Stomach smooth muscle (tissue), 2 donors: Measurements from ENCODE around the gene TMEM120B.

Experiments used
- H3K27ac ChIP-seq: one replicate; pipeline ENCODE4 v1.7.0; 2013; ENCODE audit warnings: mild to moderate bottlenecking, low read length, inconsistent platforms
- H3K27me3 ChIP-seq, 2 donors: one replicate each; pipeline ENCODE4 v1.7.0; 2013; ENCODE audit warnings: low read length in 2 of 2; ENCODE audit not compliant: insufficient read depth in 2 of 2, control insufficient read depth in 1 of 2
- H3K36me3 ChIP-seq, 2 donors: one replicate each; pipeline ENCODE4 v1.7.0; 2013; ENCODE audit warnings: low read length in 2 of 2; ENCODE audit not compliant: control insufficient read depth in 2 of 2, insufficient read depth in 2 of 2
- H3K4me1 ChIP-seq: one replicate; pipeline ENCODE4 v1.7.0; 2013; ENCODE audit warnings: low read length; ENCODE audit not compliant: control insufficient read depth, insufficient read depth
- H3K4me3 ChIP-seq, 2 donors: one replicate each; pipeline ENCODE4 v1.7.0; 2013; ENCODE audit warnings: low read length in 2 of 2
- H3K9ac ChIP-seq, 2 donors: one replicate each; pipeline ENCODE4 v1.7.0; 2013; ENCODE audit warnings: low read length in 2 of 2, mild to moderate bottlenecking in 1 of 2
- H3K9me3 ChIP-seq, 2 donors: one replicate each; pipeline ENCODE4 v1.7.0; 2013; ENCODE audit warnings: low read length in 2 of 2; ENCODE audit not compliant: control insufficient read depth in 2 of 2
- donor health status: healthy.
- donor health status: Pancreatic carcinoma.

Gene TMEM120B

DNA sequence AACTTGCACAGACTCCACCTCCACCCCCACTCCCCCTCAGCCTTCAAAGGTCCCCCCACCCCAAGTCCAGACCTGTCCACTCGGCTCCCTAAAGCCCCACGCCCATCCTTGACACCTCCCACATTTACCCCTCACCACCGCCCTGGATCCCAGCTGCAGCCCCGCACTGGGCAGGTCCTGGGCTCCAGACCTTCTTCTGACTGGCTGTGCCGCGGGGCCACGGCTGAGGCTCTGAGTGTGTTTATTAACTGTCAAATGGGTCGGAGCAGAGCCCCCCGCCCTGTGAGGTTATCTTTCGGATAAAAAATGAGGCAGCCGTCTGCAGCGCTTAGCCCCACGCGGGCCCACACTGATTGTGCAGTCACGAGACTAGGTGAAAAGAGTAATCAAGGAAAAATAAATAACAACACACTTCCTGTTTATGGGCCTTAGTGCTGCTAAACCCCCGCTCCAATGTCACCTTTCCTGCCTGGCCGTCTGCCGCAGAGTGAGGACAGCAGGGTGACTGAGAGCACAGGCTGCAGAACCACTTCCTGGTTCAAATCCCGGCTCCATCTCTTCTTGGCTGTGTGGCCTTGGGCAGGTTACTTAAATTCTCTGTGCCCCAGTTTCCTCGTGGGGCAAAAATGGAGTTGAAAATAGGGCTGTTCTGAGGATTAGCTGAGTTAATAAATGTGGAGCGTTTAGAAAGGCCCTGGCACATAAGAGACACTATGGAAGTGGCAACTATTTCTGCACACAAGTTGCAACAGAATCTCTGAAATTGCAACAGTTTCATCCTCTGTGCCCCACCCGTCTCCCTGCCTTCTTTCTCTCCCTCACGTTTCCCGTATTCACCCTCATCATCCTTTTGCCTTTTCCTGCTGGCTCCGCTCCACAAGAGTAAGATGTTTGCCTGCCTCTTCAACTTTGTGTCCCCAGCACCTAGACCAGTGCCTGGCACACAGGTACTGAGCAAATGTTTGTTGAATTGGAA is 100.7 kb downstream of the TMEM120B start:
- Histone ChIP-seq H3K4me1 (peaks cover 36% of the 10 kb centered on the region), H3K9ac (no peak overlapping the region), H3K36me3 (peaks cover 30 to 51% of the 10 kb centered on the region in 2 donors), H3K27me3 (no peaks in the 10 kb centered on the region), H3K4me3 (peak overlapping the region; percentile 77 to 89), H3K9me3 (no peaks in the 10 kb centered on the region), H3K27ac (no peak overlapping the region)

DNA sequence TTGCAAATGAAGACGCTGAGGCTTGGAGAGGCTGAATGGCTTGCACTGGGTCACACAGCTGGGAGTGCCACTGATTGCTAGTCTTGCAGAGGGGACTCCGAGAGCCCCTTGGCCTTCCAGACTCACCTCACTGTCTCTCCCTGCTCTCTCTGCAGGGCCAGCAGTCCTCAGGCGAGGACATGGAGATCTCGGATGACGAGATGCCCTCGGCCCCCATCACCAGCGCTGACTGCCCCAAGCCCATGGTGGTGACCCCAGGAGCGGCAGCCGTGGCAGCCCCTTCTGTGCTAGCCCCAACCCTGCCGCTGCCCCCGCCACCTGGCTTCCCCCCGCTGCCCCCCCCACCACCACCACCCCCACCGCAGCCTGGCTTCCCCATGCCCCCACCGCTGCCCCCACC is 101.4 kb downstream of the TMEM120B start:
- Histone ChIP-seq H3K4me1 (peaks cover 35% of the 10 kb centered on the region), H3K27me3 (no peaks in the 10 kb centered on the region), H3K4me3 (no peak overlapping the region), H3K27ac (no peak overlapping the region), H3K9me3 (no peaks in the 10 kb centered on the region), H3K9ac (no peak overlapping the region), H3K36me3 (peaks cover 30 to 47% of the 10 kb centered on the region in 2 donors)

DNA sequence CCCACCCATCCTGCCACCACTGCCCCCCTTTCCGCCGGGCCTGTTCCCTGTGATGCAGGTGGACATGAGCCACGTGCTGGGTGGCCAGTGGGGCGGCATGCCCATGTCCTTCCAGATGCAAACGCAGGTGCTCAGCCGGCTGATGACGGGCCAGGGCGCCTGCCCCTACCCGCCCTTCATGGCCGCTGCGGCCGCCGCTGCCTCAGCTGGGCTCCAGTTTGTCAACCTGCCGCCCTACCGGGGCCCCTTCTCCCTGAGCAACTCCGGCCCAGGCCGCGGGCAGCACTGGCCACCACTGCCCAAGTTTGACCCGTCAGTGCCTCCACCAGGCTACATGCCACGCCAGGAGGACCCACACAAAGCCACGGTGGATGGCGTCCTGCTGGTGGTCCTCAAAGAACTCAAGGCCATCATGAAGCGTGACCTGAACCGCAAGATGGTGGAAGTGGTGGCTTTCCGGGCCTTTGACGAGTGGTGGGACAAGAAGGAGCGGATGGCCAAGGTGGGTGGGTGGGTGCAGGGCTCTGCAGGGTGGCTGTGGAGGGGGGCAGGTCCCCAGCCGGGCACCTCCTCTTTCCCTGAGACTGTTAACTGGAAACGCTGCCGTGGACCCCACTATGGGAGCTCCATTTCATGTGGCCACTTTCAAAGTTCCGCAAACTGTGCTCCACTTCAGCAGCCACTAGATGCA is 102.0 kb downstream of the TMEM120B start:
- Histone ChIP-seq H3K36me3 (peaks cover 30 to 46% of the 10 kb centered on the region in 2 donors), H3K4me3 (no peak overlapping the region), H3K27ac (no peak overlapping the region)

DNA sequence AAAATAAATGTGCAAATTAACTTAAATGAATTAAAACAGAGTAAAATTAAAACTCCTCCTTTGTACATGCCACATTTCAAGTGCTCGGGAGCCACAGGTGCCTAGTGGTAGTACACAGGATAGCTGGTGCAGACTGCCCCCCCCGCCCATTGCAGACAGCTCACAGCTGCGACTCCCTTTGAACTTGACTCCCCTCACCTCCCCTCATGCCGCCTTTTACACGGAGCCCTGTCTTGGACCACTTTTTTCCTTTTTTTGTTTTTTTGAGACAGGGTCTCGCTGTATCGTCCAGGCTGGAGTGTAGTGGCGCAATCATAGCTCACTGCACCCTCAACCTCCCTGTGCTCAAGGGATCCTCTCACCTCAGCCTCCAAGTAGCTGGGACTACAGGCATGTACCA is 102.7 kb downstream of the TMEM120B start:
- Histone ChIP-seq H3K9ac (no peak overlapping the region), H3K27me3 (no peaks in the 10 kb centered on the region), H3K9me3 (no peaks in the 10 kb centered on the region), H3K27ac (no peak overlapping the region), H3K36me3 (peaks cover 37 to 46% of the 10 kb centered on the region in 2 donors), H3K4me1 (peaks cover 35% of the 10 kb centered on the region), H3K4me3 (no peak overlapping the region)

More for the DNA sequence above, 102.0 kb downstream of the TMEM120B start:
- Histone ChIP-seq H3K4me1 (peaks cover 35% of the 10 kb centered on the region), H3K27me3 (no peaks in the 10 kb centered on the region), H3K9me3 (no peaks in the 10 kb centered on the region), H3K9ac (no peak overlapping the region)

DNA sequence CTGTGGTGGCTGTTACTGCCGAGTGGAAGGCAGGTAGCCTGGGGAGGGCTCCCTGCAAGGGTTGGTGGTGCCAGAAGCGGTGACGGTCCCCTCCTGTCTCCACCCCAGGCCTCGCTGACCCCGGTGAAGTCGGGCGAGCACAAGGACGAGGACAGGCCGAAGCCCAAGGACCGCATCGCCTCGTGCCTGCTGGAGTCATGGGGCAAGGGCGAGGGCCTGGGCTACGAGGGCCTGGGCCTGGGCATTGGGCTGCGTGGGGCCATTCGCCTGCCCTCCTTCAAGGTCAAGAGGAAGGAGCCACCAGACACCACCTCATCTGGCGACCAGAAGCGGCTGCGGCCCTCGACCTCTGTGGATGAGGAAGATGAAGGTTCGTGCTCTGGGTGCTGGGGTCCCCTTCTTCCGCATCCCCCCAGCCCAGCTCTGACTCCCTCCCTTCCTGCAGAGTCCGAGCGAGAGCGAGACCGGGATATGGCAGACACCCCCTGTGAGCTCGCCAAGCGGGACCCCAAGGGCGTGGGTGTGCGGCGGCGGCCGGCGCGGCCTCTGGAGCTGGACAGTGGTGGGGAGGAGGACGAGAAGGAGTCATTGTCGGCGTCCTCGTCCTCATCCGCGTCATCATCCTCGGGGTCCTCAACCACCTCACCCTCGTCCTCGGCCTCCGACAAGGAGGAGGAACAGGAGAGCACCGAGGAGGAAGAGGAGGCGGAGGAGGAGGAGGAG is 104.5 kb downstream of the TMEM120B start:
- Histone ChIP-seq H3K27ac (no peak overlapping the region), H3K9me3 (no peaks in the 10 kb centered on the region), H3K36me3 (peaks cover 39 to 43% of the 10 kb centered on the region in 2 donors), H3K4me3 (no peak overlapping the region), H3K27me3 (no peaks in the 10 kb centered on the region), H3K9ac (no peak overlapping the region), H3K4me1 (peaks cover 16% of the 10 kb centered on the region)

DNA sequence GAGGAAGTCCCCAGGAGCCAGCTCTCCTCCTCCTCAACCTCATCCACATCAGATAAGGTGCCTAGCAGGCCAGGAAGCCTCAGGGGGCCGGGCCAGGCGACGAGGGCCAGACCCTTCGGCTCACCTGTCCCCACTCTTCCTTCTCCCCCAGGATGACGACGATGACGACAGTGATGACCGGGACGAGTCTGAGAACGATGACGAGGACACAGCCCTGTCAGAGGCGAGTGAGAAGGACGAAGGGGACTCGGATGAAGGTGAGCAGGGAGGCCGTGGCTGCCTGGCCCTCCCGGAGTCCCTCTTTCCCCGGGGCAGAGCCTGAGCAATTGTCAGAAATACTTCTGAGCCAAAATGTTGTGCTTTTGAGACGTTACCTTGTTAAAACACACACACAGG is 105.1 kb downstream of the TMEM120B start:
- Histone ChIP-seq H3K4me3 (no peak overlapping the region), H3K9ac (no peak overlapping the region), H3K36me3 (peaks cover 39 to 45% of the 10 kb centered on the region in 2 donors), H3K27me3 (no peaks in the 10 kb centered on the region), H3K4me1 (peaks cover 11% of the 10 kb centered on the region), H3K27ac (no peak overlapping the region), H3K9me3 (no peaks in the 10 kb centered on the region)

DNA sequence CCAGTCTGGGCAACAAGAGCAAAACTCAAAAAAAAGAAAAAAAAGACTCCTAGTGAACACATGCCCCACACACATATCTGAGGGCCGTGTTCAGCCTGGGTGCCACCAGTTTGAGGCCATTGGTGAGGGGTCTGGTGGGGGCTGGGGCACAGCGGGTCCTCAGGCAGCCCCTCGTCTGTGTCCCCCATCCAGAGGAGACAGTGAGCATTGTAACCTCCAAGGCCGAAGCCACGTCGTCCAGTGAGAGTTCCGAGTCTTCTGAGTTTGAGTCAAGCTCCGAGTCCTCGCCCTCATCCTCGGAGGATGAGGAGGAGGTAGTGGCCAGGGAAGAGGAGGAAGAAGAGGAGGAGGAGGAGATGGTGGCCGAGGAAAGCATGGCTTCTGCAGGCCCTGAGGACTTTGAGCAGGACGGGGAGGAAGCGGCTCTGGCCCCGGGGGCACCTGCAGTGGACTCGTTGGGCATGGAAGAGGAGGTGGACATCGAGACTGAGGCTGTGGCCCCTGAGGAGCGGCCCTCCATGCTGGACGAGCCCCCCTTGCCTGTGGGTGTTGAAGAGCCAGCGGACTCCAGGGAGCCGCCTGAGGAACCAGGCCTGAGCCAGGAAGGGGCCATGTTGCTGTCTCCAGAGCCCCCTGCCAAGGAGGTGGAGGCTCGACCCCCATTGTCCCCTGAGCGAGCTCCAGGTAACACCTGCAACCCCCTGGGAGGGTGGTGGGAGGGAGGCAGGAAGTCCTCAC is 106.8 kb downstream of the TMEM120B start:
- no peaks in the 10 kb centered on the region for H3K4me1 ChIP-seq
- H3K27ac ChIP-seq, result no peak overlapping the region
- H3K9me3 ChIP-seq, result no peaks in the 10 kb centered on the region
- no peak overlapping the region for H3K4me3 ChIP-seq
- H3K27me3 ChIP-seq, result no peaks in the 10 kb centered on the region
- H3K9ac ChIP-seq, result no peak overlapping the region
- peaks cover 47 to 49% of the 10 kb centered on the region in 2 donors for H3K36me3 ChIP-seq

DNA sequence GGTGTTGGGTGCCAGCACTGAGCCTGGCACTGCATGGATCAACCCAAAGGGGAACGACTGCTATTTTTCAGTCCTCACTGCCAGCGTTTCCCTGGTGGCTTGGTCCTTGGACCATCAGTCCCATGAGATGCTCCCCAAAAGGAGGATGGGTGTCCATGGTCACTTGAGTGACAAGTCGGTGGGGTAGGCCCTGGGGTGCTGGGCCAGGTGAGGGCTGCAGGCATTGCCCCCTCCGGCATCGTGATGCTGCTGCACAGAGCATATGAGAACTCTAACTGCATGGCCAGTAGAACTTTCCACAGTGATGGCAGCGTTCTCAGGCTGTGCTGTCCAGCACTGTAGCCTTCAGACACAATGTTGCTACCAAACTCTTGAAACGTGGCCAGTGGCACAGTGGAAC is 107.5 kb downstream of the TMEM120B start:
- Histone ChIP-seq H3K36me3 (peaks cover 45 to 49% of the 10 kb centered on the region in 2 donors), H3K9me3 (no peaks in the 10 kb centered on the region), H3K9ac (no peak overlapping the region), H3K4me1 (no peaks in the 10 kb centered on the region), H3K27me3 (no peaks in the 10 kb centered on the region), H3K27ac (no peak overlapping the region), H3K4me3 (no peak overlapping the region)

DNA sequence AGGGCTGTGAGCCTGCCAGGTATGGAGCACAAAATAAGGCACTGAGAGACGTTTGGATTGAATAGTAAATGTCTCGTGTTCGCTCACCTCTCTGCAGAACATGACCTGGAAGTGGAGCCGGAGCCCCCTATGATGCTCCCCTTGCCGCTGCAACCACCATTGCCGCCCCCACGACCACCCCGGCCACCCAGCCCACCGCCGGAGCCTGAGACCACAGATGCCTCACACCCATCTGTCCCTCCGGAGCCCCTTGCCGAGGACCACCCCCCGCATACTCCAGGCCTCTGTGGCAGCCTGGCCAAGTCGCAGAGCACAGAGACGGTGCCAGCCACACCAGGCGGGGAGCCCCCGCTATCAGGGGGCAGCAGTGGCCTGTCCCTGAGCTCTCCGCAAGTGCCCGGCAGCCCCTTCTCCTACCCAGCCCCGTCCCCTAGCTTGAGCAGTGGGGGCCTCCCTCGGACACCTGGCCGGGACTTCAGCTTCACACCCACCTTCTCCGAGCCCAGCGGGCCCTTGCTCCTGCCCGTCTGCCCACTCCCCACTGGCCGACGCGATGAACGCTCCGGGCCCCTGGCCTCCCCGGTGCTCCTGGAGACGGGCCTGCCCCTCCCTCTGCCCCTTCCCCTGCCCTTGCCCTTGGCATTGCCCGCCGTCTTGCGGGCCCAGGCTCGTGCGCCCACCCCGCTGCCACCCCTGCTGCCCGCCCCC is 110.0 kb downstream of the TMEM120B start:
- Histone ChIP-seq H3K4me1 (no peaks in the 10 kb centered on the region), H3K9ac (no peak overlapping the region), H3K4me3 (no peak overlapping the region), H3K27me3 (no peaks in the 10 kb centered on the region), H3K27ac (no peak overlapping the region), H3K36me3 (peaks cover 40 to 46% of the 10 kb centered on the region in 2 donors), H3K9me3 (no peaks in the 10 kb centered on the region)
